Hepatocyte (in vitro differentiated cells): ENCODE data around the gene HSPB7. TPM values are rescaled to one million over a fixed set of nuclear protein-coding genes. Genes with fewer than 3 reads are reported as not detected.
"Not testable (repeated sequence)": the region's sequence is repeated elsewhere in the genome, so short reads cannot be mapped to it uniquely, and the experiment has no call there.

Experiments
- DNase-seq: peaks from one replicate; pipeline ENCODE4 v3.0.0-alpha.2; 2016; ENCODE audit warnings: low spot score
- H2AFZ ChIP-seq: fragments of 200-600 bp; sonication (generic); 2 replicates; pipeline ENCODE4 v1.6.0; 2016; ENCODE audit warnings: antibody characterized with exemption, mild to moderate bottlenecking
- H3K27ac ChIP-seq: fragments of 200-600 bp; sonication (generic); 2 replicates; pipeline ENCODE4 v1.5.1; 2016; ENCODE audit warnings: mild to moderate bottlenecking
- H3K27me3 ChIP-seq: fragments of 200-600 bp; sonication (generic); 2 replicates; pipeline ENCODE4 v1.6.1; 2016
- H3K36me3 ChIP-seq: fragments of 200-600 bp; sonication (generic); replicated peaks from 2 replicates; pipeline ENCODE4 v1.5.1; 2016; ENCODE audit warnings: low read depth; ENCODE audit not compliant: insufficient read depth
- H3K4me1 ChIP-seq: fragments of 200-600 bp; sonication (generic); 2 replicates; pipeline ENCODE4 v1.5.1; 2016; ENCODE audit warnings: mild to moderate bottlenecking, moderate library complexity; ENCODE audit not compliant: insufficient read depth
- H3K4me2 ChIP-seq: fragments of 200-600 bp; sonication (generic); 2 replicates; pipeline ENCODE4 v1.6.0; 2016
- H3K4me3 ChIP-seq: fragments of 200-600 bp; sonication (generic); 2 replicates; pipeline ENCODE4 v1.5.1; 2016; ENCODE audit warnings: mild to moderate bottlenecking
- H3K79me2 ChIP-seq: fragments of 200-600 bp; sonication (generic); 2 replicates; pipeline ENCODE4 v1.6.0; 2017; ENCODE audit warnings: mild to moderate bottlenecking
- H3K9me2 ChIP-seq: fragments of 200-600 bp; sonication (generic); replicated peaks from 2 replicates; pipeline ENCODE4 v1.6.0; 2017; ENCODE audit warnings: mild to moderate bottlenecking; ENCODE audit not compliant: insufficient read depth
- H3K9me3 ChIP-seq: fragments of 200-600 bp; sonication (generic); 2 replicates; pipeline ENCODE4 v1.5.1; 2016; ENCODE audit warnings: low read depth, mild to moderate bottlenecking
- H4K20me1 ChIP-seq: fragments of 200-600 bp; sonication (generic); 2 replicates; pipeline ENCODE4 v1.6.0; 2016; ENCODE audit warnings: mild to moderate bottlenecking; ENCODE audit not compliant: insufficient read depth, poor library complexity, severe bottlenecking
- EZH2 ChIP-seq: fragments of 200-600 bp; sonication (generic); IDR thresholded peaks from 2 replicates; pipeline ENCODE4 v1.6.1; 2016; ENCODE audit warnings: antibody characterized with exemption, mild to moderate bottlenecking, borderline replicate concordance
- EZH2phosphoT487 ChIP-seq: fragments of 200-600 bp; sonication (generic); IDR thresholded peaks from one replicate; pipeline ENCODE4 v1.6.1; 2018; ENCODE audit warnings: antibody characterized with exemption, mild to moderate bottlenecking, low read depth, moderate library complexity; ENCODE audit not compliant: unreplicated experiment, severe bottlenecking
- WGBS: methylation state at CpG from one replicate; pipeline ENCODE4 v1.1.6; 2016; ENCODE audit warnings: low lambda C conversion rate; ENCODE audit errors: missing lambda C conversion rate; 5-methylcytosine and 5-hydroxymethylcytosine counted together
- polyA plus RNA-seq: library from polyadenylated mRNA; unstranded; fragments of >200 nt; fragmentation: Nextera tagmentation; extraction: Ambion mirVana; gene quantifications from 2 replicates; pipeline ENCODE4 v1.2.1, GENCODE V29; 2016
- total RNA-seq: library from RNA; depleted of rRNA; stranded (reverse); fragments of >200 nt; gene quantifications from 2 replicates; pipeline ENCODE4 v1.2.3, GENCODE V29; 2014
- TF ChIP-seq, protein P1 (sequence below): fragments of 200-600 bp; sonication (generic); IDR thresholded peaks from 2 replicates; pipeline ENCODE4 v1.5.1; 2016; ENCODE audit warnings: antibody characterized with exemption, mild to moderate bottlenecking; ENCODE audit not compliant: poor library complexity

Gene HSPB7
- total and polyA plus RNA-seq, 2 experiments from 2014 or later, result 17.4 to 59.4 TPM

GRCh38 chr1:16028237-16029002 lies 10.6 kb upstream of the HSPB7 start:
- H3K4me1 ChIP-seq, result peaks cover 9% of the 10 kb centered on the region
- no peak overlapping the region for H3K27ac ChIP-seq
- no peaks in the 10 kb centered on the region for H3K27me3 ChIP-seq
- no peaks in the 10 kb centered on the region for H3K36me3 ChIP-seq
- H3K9me2 ChIP-seq, result no peaks in the 10 kb centered on the region
- no peaks in the 10 kb centered on the region for H3K9me3 ChIP-seq
- no peaks in the 10 kb centered on the region for H3K79me2 ChIP-seq
- no peak for DNase-seq
- H3K4me2 ChIP-seq, result no peak overlapping the region
- no peaks in the 10 kb centered on the region for H4K20me1 ChIP-seq
- H2AFZ ChIP-seq, result no peak overlapping the region
- no peak for TF ChIP-seq EZH2phosphoT487
- TF ChIP-seq, protein P1, sequence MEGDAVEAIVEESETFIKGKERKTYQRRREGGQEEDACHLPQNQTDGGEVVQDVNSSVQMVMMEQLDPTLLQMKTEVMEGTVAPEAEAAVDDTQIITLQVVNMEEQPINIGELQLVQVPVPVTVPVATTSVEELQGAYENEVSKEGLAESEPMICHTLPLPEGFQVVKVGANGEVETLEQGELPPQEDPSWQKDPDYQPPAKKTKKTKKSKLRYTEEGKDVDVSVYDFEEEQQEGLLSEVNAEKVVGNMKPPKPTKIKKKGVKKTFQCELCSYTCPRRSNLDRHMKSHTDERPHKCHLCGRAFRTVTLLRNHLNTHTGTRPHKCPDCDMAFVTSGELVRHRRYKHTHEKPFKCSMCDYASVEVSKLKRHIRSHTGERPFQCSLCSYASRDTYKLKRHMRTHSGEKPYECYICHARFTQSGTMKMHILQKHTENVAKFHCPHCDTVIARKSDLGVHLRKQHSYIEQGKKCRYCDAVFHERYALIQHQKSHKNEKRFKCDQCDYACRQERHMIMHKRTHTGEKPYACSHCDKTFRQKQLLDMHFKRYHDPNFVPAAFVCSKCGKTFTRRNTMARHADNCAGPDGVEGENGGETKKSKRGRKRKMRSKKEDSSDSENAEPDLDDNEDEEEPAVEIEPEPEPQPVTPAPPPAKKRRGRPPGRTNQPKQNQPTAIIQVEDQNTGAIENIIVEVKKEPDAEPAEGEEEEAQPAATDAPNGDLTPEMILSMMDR, result no peak
- TF ChIP-seq EZH2, result no peak
- 86% methylated on average over 17 of the region's 19 CpGs for WGBS
- H3K4me3 ChIP-seq, result no peak overlapping the region

DNA sequence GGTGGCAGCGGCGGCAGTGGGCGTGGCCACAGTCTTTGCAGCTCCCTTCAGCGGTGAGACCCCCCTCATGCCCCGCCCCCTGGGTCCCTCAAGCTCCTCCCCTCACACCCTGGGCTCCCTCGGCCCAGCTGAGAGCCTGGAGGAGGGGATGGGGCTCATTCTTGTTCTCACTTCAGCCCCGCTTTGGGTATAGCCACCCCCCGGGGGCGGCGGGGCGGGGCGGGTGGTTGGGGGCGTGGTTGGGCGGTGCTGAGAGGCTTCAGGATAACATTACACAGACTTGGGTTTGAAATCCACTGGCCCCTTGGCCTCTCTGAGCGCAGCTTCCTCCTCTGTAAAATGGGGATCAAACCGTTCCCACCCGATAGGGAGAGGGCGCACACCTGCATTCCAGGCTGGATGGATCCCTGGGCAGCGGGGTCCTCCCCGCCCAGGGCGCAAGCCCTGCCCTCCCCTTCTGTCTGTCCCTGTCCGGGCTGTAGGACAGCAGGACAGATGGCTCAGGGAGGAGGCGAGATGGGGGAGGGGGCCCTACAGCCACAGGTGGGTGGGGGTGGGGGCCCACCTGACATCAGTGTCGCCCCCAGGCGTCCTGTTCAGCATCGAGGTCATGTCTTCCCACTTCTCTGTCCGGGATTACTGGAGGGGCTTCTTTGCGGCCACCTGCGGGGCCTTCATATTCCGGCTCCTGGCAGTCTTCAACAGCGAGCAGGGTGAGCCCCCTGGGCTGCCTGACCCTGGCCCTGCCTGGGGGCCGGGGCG lies 9.1 kb upstream of the HSPB7 start:
- Histone ChIP-seq H3K27ac (no peak overlapping the region), H3K4me2 (peak overlapping the region; percentile 82)
- 31% methylated on average over 20 of the region's 33 CpGs for WGBS

DNA sequence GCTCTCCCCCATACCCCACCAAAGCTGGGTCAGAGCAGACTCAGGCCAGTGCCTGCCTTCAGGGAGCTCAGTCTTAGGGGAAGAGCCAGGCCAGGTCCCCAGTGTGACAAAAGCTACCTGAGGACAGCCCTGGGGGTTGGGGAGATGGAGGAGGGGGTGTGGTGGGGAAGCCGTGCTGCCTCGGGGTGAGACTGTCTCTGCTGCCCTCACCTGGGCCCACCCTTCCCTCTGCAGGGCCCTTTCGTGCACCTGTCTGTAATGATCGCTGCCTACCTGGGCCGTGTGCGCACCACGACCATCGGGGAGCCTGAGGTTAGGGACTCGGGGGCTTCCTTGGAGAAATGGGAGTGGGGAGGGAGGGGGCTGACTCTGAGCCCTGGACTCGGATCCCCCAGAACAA lies 8.5 kb upstream of the HSPB7 start:
- not testable (repeated sequence) for H3K36me3 ChIP-seq, H2AFZ ChIP-seq, H3K9me2 ChIP-seq, H3K4me1 ChIP-seq, H3K27me3 ChIP-seq, H4K20me1 ChIP-seq, DNase-seq, H3K79me2 ChIP-seq, H3K4me3 ChIP-seq, H3K9me3 ChIP-seq, H3K27ac ChIP-seq
- WGBS, result 28% methylated on average over 4 of the region's 10 CpGs
- H3K4me2 ChIP-seq, result peak overlapping the region; percentile 82

More for the DNA sequence above, 9.1 kb upstream of the HSPB7 start:
- H3K27me3 ChIP-seq, result no peaks in the 10 kb centered on the region
- no peak overlapping the region for H3K4me3 ChIP-seq
- H3K9me3 ChIP-seq, result no peaks in the 10 kb centered on the region
- peak; percentile 64 for DNase-seq
- no peaks in the 10 kb centered on the region for H3K79me2 ChIP-seq
- no peaks in the 10 kb centered on the region for H4K20me1 ChIP-seq
- H2AFZ ChIP-seq, result no peak overlapping the region
- no peaks in the 10 kb centered on the region for H3K9me2 ChIP-seq
- TF ChIP-seq, protein P1, result no peak
- TF ChIP-seq EZH2 (no peak), EZH2phosphoT487 (no peak)
- no peaks in the 10 kb centered on the region for H3K36me3 ChIP-seq
- H3K4me1 ChIP-seq, result peaks cover 9% of the 10 kb centered on the region

- Histone ChIP-seq H3K4me1 (peaks cover 20% of the 10 kb centered on the region), H2AFZ (no peak overlapping the region), H3K4me3 (no peak overlapping the region), H3K4me2 (no peak overlapping the region), H3K9me3 (no peaks in the 10 kb centered on the region), H3K27me3 (no peaks in the 10 kb centered on the region), H3K27ac (no peak overlapping the region), H3K9me2 (no peaks in the 10 kb centered on the region), H3K79me2 (no peaks in the 10 kb centered on the region), H4K20me1 (no peaks in the 10 kb centered on the region), H3K36me3 (no peaks in the 10 kb centered on the region)
- WGBS, result 88% methylated on average over 7 of the region's 7 CpGs
- TF ChIP-seq EZH2phosphoT487, result no peak
- TF ChIP-seq EZH2, result no peak
- TF ChIP-seq, protein P1, result no peak
- no peak for DNase-seq
Measured at GRCh38 chr1:16023050-16023653, 5.3 kb upstream of the HSPB7 start.
